NCI-H524 (cell line): ENCODE results near the gene TMEM119.
"Not testable (repeated sequence)": the region's sequence is repeated elsewhere in the genome, so short reads cannot be mapped to it uniquely, and the experiment has no call there.

Source experiments
- DNase-seq, 2 experiments: peaks; one replicate each; lab custom pipeline; 2025; lab: John Stamatoyannopoulos, UW

Gene TMEM119

GRCh38 chr12:108635201-108635996 is 37.5 kb upstream of the TMEM119 start:
- peak in 1 of 2 experiments; percentile 68 for DNase-seq

GRCh38 chr12:108634341-108634751 is 36.5 kb upstream of the TMEM119 start:
- DNase-seq, result peak; percentile 96 to 97

- no peak for DNase-seq
Measured at GRCh38 chr12:108633534-108634248, 35.8 kb upstream of the TMEM119 start, which contains the start of gene SELPLG. Gene SELPLG, minus strand, starts transcription at chr12:108633894. Its CDS starts 9,587 bp downstream, at chr12:108624307.

- DNase-seq, result no peak
Measured at GRCh38 chr12:108633081-108633533, 35.2 kb upstream of the TMEM119 start.

- not testable (repeated sequence) for DNase-seq
Measured at GRCh38 chr12:108631261-108631660, 33.4 kb upstream of the TMEM119 start.

GRCh38 chr12:108630481-108631207 is 32.8 kb upstream of the TMEM119 start:
- no peak for DNase-seq

- no peak for DNase-seq
Measured at GRCh38 chr12:108629824-108630476, 32.1 kb upstream of the TMEM119 start.

GRCh38 chr12:108629151-108629550 is 31.3 kb upstream of the TMEM119 start:
- DNase-seq, result no peak

- DNase-seq, result no peak
Measured at GRCh38 chr12:108627134-108627920, 29.4 kb upstream of the TMEM119 start.

- no peak for DNase-seq
Measured at GRCh38 chr12:108625228-108625627, 27.3 kb upstream of the TMEM119 start.

- DNase-seq, result no peak
Measured at GRCh38 chr12:108623577-108623976, 25.7 kb upstream of the TMEM119 start.

GRCh38 chr12:108622921-108623514 is 25.1 kb upstream of the TMEM119 start:
- DNase-seq, result no peak

- no peak for DNase-seq
Measured at GRCh38 chr12:108622421-108622820, 24.5 kb upstream of the TMEM119 start.

GRCh38 chr12:108621161-108621560 is 23.3 kb upstream of the TMEM119 start:
- DNase-seq, result no peak

- DNase-seq, result no peak
Measured at GRCh38 chr12:108620236-108620879, 22.5 kb upstream of the TMEM119 start.

- no peak for DNase-seq
Measured at GRCh38 chr12:108619369-108620160, 21.7 kb upstream of the TMEM119 start.

- DNase-seq, result not testable (repeated sequence)
Measured at GRCh38 chr12:108618953-108619274, 21.0 kb upstream of the TMEM119 start.

GRCh38 chr12:108618079-108618952 is 20.4 kb upstream of the TMEM119 start:
- DNase-seq, result peak; percentile 69 to 82
